SU-DHL-6 (cell line): ENCODE measurements around the gene SYNJ2.

Experiments used
- EZH2phosphoT487 ChIP-seq: fragments of 200-600 bp; sonication (generic), shearing (Covaris generic); conservative IDR thresholded peaks from 2 replicates; pipeline ENCODE4 v1.6.1; 2018; ENCODE audit warnings: mild to moderate bottlenecking, antibody characterized with exemption, low read length, moderate library complexity, mixed read lengths
- TF ChIP-seq, protein P1 (sequence below): fragments of 200-600 bp; sonication (generic); IDR thresholded peaks from one replicate; pipeline ENCODE4 v1.5.1; 2017; ENCODE audit warnings: antibody characterized with exemption, mild to moderate bottlenecking, low read length, moderate library complexity; ENCODE audit not compliant: insufficient read depth, poor library complexity, severe bottlenecking

DNA sequence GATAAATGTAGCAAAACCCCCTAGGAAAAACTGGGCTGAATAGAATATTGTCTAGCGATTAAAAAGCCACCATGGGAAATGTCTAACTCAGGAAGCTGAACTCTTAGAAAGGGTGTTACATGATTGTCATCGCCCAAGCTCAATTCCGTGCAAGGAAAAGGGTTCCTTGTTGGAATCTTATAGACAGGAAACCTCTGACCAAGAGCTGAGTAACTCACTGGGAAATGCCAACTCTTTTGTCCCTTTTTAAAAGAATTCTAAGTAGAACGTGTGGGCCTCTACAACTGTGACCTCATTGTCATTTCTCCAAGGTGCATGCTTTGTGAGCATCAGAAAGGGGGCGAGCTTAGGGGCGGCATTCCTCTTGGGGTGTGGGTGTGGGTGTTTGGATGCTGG, 88.1 kb downstream of the SYNJ2 start:
- TF ChIP-seq, protein P1, sequence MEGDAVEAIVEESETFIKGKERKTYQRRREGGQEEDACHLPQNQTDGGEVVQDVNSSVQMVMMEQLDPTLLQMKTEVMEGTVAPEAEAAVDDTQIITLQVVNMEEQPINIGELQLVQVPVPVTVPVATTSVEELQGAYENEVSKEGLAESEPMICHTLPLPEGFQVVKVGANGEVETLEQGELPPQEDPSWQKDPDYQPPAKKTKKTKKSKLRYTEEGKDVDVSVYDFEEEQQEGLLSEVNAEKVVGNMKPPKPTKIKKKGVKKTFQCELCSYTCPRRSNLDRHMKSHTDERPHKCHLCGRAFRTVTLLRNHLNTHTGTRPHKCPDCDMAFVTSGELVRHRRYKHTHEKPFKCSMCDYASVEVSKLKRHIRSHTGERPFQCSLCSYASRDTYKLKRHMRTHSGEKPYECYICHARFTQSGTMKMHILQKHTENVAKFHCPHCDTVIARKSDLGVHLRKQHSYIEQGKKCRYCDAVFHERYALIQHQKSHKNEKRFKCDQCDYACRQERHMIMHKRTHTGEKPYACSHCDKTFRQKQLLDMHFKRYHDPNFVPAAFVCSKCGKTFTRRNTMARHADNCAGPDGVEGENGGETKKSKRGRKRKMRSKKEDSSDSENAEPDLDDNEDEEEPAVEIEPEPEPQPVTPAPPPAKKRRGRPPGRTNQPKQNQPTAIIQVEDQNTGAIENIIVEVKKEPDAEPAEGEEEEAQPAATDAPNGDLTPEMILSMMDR, result no peak
- TF ChIP-seq EZH2phosphoT487, result no peak
